HG03039 (cell line): Measurements from ENCODE around the gene ATP6V1A.

ENCODE experiments used
- ATAC-seq: cut with Tn5 transposase; IDR thresholded peaks from one replicate; pipeline ENCODE4 v1.9.1; 2021; ENCODE audit warnings: mild to moderate bottlenecking, moderate library complexity; ENCODE audit not compliant: unreplicated experiment

The ATP6V1A gene

GRCh38 chr3:113745756-113746547 is 883 bp upstream of the ATP6V1A start, which contains the start of gene NAA50:
Gene NAA50, minus strand, starts transcription at chr3:113746249. Its CDS starts 300 bp downstream, at chr3:113745949.
- peak; percentile 48 for ATAC-seq

- ATAC-seq: no peak
These were observed 630 bp downstream of the ATP6V1A start for GRCh38 chr3:113747283-113748046.

GRCh38 chr3:113751141-113751540 is 4.3 kb downstream of the ATP6V1A start:
- ATAC-seq: no peak

- no peak for ATAC-seq
These were observed 6.6 kb downstream of the ATP6V1A start for GRCh38 chr3:113753376-113753985.

GRCh38 chr3:113754494-113755159 is 7.8 kb downstream of the ATP6V1A start:
- no peak for ATAC-seq

GRCh38 chr3:113758389-113759024 is 11.7 kb downstream of the ATP6V1A start:
- ATAC-seq: no peak

- no peak for ATAC-seq
These were observed 17.9 kb downstream of the ATP6V1A start for GRCh38 chr3:113764698-113765097.

- no peak for ATAC-seq
These were observed 22.7 kb downstream of the ATP6V1A start for GRCh38 chr3:113769551-113769950.

- ATAC-seq: no peak
These were observed 25.2 kb downstream of the ATP6V1A start for GRCh38 chr3:113771993-113772392.

- no peak for ATAC-seq
These were observed 26.5 kb downstream of the ATP6V1A start for GRCh38 chr3:113773381-113773780.

- no peak for ATAC-seq
These were observed 28.7 kb downstream of the ATP6V1A start for GRCh38 chr3:113775516-113775915.

- ATAC-seq: no peak
These were observed 29.7 kb downstream of the ATP6V1A start for GRCh38 chr3:113776564-113776963.

GRCh38 chr3:113783463-113783862 is 36.6 kb downstream of the ATP6V1A start:
- ATAC-seq: peak; percentile 59

GRCh38 chr3:113783980-113784379 is 37.1 kb downstream of the ATP6V1A start:
- no peak for ATAC-seq

- ATAC-seq: no peak
These were observed 44.5 kb downstream of the ATP6V1A start for GRCh38 chr3:113791381-113791780.

GRCh38 chr3:113794526-113794925 is 47.7 kb downstream of the ATP6V1A start:
- no peak for ATAC-seq

- ATAC-seq: no peak
These were observed 48.9 kb downstream of the ATP6V1A start for GRCh38 chr3:113795693-113796092.

- ATAC-seq: no peak
These were observed 56.1 kb downstream of the ATP6V1A start for GRCh38 chr3:113802795-113803455.

GRCh38 chr3:113804661-113805060 is 57.8 kb downstream of the ATP6V1A start:
- ATAC-seq: no peak

GRCh38 chr3:113805249-113805648 is 58.4 kb downstream of the ATP6V1A start:
- no peak for ATAC-seq
